HepG2 (cell line): ENCODE measurements around the gene MPST. TPM values are rescaled to one million over a fixed set of nuclear protein-coding genes. Genes with fewer than 3 reads are reported as not detected.

Source experiments
- ATAC-seq: fragments of 200-7000 bp; cut with Tn5 transposase; 3 replicates; pipeline ENCODE4 v1.9.1; 2020; ENCODE audit warnings: mild to moderate bottlenecking, moderate library complexity
- BruUV-seq: library from RNA; stranded (reverse); fragments of 400-500 nt; replicated peaks from 2 replicates; lab custom pipeline; 2021; lab: Mats Ljungman, UMichigan
- CTCF ChIA-PET: fragments of 300-600 bp; formaldehyde crosslinking; extraction: SDS; loops from one replicate; lab custom pipeline; 2021; ENCODE audit warnings: low total read pairs, inconsistent platforms, low intra/inter-chr PET ratio; lab: Yijun Ruan, JAX
- POLR2A ChIA-PET: fragments of 350-600 bp; sonication (Branson Sonifier 250); formaldehyde crosslinking; loops from one replicate; lab custom pipeline; 2020; ENCODE audit warnings: antibody characterized with exemption, inconsistent platforms; lab: Yijun Ruan, JAX
- DNase-seq: peaks from one replicate; pipeline ENCODE4 v3.0.0-alpha.2; 2015; ENCODE audit warnings: low spot score
- FAIRE-seq: peaks from 3 replicates; lab custom pipeline; 2011; peaks lifted over from hg19 to GRCh38; lab: Jason Lieb, UNC
- H2AFZ ChIP-seq: one replicate; pipeline ENCODE4 v1.6.1; 2011; ENCODE audit warnings: low read length, inconsistent platforms
- H3K27ac ChIP-seq: fragments of 300-600 bp; 3 replicates; pipeline ENCODE4 v1.8.0; 2011; ENCODE audit warnings: mixed run types, mild to moderate bottlenecking, mixed read lengths, low read length, inconsistent platforms; ENCODE audit not compliant: insufficient read depth; ENCODE audit errors: extremely low read length
- H3K27me3 ChIP-seq, 2 experiments: fragments of 200-600 bp in 1 of 2; 2 replicates in 1 of 2; 3 replicates in 1 of 2; pipeline versions ENCODE4 v1.6.0 to v1.8.0; 2011; ENCODE audit warnings: low read length in 2 of 2, mild to moderate bottlenecking in 2 of 2, moderate library complexity in 2 of 2, inconsistent platforms in 1 of 2; ENCODE audit not compliant: insufficient read depth in 2 of 2, control insufficient read depth in 1 of 2
- H3K36me3 ChIP-seq, 2 experiments: fragments of 200-600 bp in 1 of 2; replicated peaks in 1 of 2; 2 replicates in 1 of 2; 3 replicates in 1 of 2; pipeline versions ENCODE4 v1.5.1 to v1.8.0; 2011; ENCODE audit warnings: low read length in 2 of 2, inconsistent platforms in 1 of 2; ENCODE audit not compliant: insufficient read depth in 2 of 2, control insufficient read depth in 1 of 2
- H3K4me1 ChIP-seq: 2 replicates; pipeline ENCODE4 v1.5.1; 2012; ENCODE audit warnings: low read length, inconsistent platforms; ENCODE audit not compliant: insufficient read depth
- H3K4me2 ChIP-seq: 2 replicates; pipeline ENCODE4 v1.6.0; 2011; ENCODE audit warnings: low read depth, low read length, inconsistent platforms
- H3K4me3 ChIP-seq, 3 experiments: fragments of 200-600 bp in 1 of 3; sonication (generic), shearing (Covaris generic) in 1 of 3; replicated peaks in 1 of 3; 2 replicates each; pipeline ENCODE4 v1.5.1; 2011 to 2016; ENCODE audit warnings: low read length in 3 of 3, inconsistent platforms in 2 of 3, low read depth in 2 of 3, mild to moderate bottlenecking in 2 of 3, control low read depth in 1 of 3, mixed read lengths in 1 of 3; ENCODE audit not compliant: insufficient read depth in 1 of 3
- H3K79me2 ChIP-seq: one replicate; pipeline ENCODE4 v1.6.1; 2011; ENCODE audit warnings: low read length, inconsistent platforms; ENCODE audit not compliant: insufficient read depth
- H3K9ac ChIP-seq: 2 replicates; pipeline ENCODE4 v1.6.0; 2011; ENCODE audit warnings: mild to moderate bottlenecking, low read depth, low read length, inconsistent platforms; ENCODE audit not compliant: insufficient read depth
- H3K9me3 ChIP-seq: 2 replicates; pipeline ENCODE4 v1.5.1; 2012; ENCODE audit warnings: mild to moderate bottlenecking, low read length
- H4K20me1 ChIP-seq: 2 replicates; pipeline ENCODE4 v1.6.0; 2011; ENCODE audit warnings: inconsistent platforms, mild to moderate bottlenecking, low read length, moderate library complexity; ENCODE audit not compliant: insufficient read depth
- ARHGAP35 ChIP-seq: sonication (generic); formaldehyde crosslinking; IDR thresholded peaks from 2 replicates; pipeline ENCODE4 v1.9.0; 2022; ENCODE audit warnings: mild to moderate bottlenecking, inconsistent platforms, moderate library complexity, missing genetic modification reagents, borderline replicate concordance
- ATF7-NPFF ChIP-seq: sonication (generic); formaldehyde crosslinking; IDR thresholded peaks from 2 replicates; pipeline ENCODE4 v1.8.1; 2023; ENCODE audit warnings: mild to moderate bottlenecking, low read depth, missing genetic modification reagents, moderate library complexity
- HHEX ChIP-seq: IDR thresholded peaks from 2 replicates; pipeline ENCODE4 v1.6.1; 2016; ENCODE audit warnings: control low read depth
- HNF1B ChIP-seq: sonication (generic); formaldehyde crosslinking; IDR thresholded peaks from 2 replicates; pipeline ENCODE4 v1.5.1; 2020; ENCODE audit warnings: mild to moderate bottlenecking, moderate library complexity, missing genetic modification reagents
- IKZF1 ChIP-seq: fragments of 450-650 bp; IDR thresholded peaks from 2 replicates; pipeline ENCODE4 v1.7.1; 2016
- MTERF4 ChIP-seq: sonication (generic); formaldehyde crosslinking; IDR thresholded peaks from 2 replicates; pipeline ENCODE4 v1.8.0; 2023; ENCODE audit warnings: mild to moderate bottlenecking, missing genetic modification reagents
- RBAK ChIP-seq: sonication (generic); formaldehyde crosslinking; IDR thresholded peaks from 2 replicates; pipeline ENCODE4 v1.5.1; 2020; ENCODE audit warnings: mild to moderate bottlenecking, missing genetic modification reagents
- RFX1 ChIP-seq: fragments of 450-650 bp; IDR thresholded peaks from 2 replicates; pipeline ENCODE4 v1.6.1; 2017
- TFDP1 ChIP-seq: IDR thresholded peaks from 2 replicates; pipeline ENCODE4 v1.6.1; 2016; ENCODE audit warnings: missing compliant biosample characterization, missing genetic modification reagents, borderline replicate concordance
- ZFP82 ChIP-seq: sonication (generic); formaldehyde crosslinking; IDR thresholded peaks from 2 replicates; pipeline ENCODE4 v1.5.1; 2020; ENCODE audit warnings: mild to moderate bottlenecking, missing genetic modification reagents, borderline replicate concordance
- ZNF850 ChIP-seq: sonication (generic); formaldehyde crosslinking; conservative IDR thresholded peaks from 2 replicates; pipeline ENCODE4 v1.9.0; 2021; ENCODE audit warnings: mild to moderate bottlenecking, missing genetic modification reagents
- WGBS: methylation state at CpG from one replicate; pipeline ENCODE4 v1.1.6; 2017; ENCODE audit warnings: low lambda C conversion rate; 5-methylcytosine and 5-hydroxymethylcytosine counted together
- in situ Hi-C: cut with HindIII; loops from 2 replicates; pipeline ENCODE4 v1.10.0; 2017; ENCODE audit warnings: low pct_unique_long_range_greater_than_20kb; ENCODE audit not compliant: extremely low pct_ligation_motif_present
- intact Hi-C: fragments of 100-400 bp; cut with micrococcal nuclease; formaldehyde crosslinking; loops from one replicate; pipeline ENCODE4 v1.10.0; 2022; ENCODE audit not compliant: unreplicated experiment
- polyA plus RNA-seq, 8 experiments: library from polyadenylated mRNA; depleted of rRNA in 3 of 8; stranded (reverse) in 7 of 8; unstranded in 1 of 8; fragments of >200 nt; fragmentation: Illumina TruSeq in 4 of 8; extraction: Trizol in 4 of 8; gene quantifications; 2 replicates each; pipeline versions ENCODE4 v1.2.1 to v1.2.3, GENCODE V29; 2011 to 2016; ENCODE audit warnings: low read depth in 4 of 8, missing spikeins in 1 of 8, mixed read lengths in 1 of 8; ENCODE audit not compliant: insufficient read depth in 1 of 8
- total RNA-seq, 5 experiments: library from RNA; depleted of rRNA; stranded (reverse); fragments of >200 nt; fragmentation: Illumina TruSeq; extraction: Trizol; gene quantifications; 2 replicates each; pipeline ENCODE4 v1.2.3, GENCODE V29; 2016; ENCODE audit warnings: low read depth in 1 of 5
- TF ChIP-seq, protein P1 (sequence below), 2 experiments: sonication (generic) in 1 of 2; formaldehyde crosslinking in 1 of 2; IDR thresholded peaks; 2 replicates each; pipeline versions ENCODE4 v1.4.0 to v1.6.1; 2016 to 2020; ENCODE audit warnings: borderline replicate concordance in 1 of 2, low read depth in 1 of 2, mild to moderate bottlenecking in 1 of 2, missing genetic modification reagents in 1 of 2
- TF ChIP-seq, protein P2 (sequence below): sonication (generic); formaldehyde crosslinking; IDR thresholded peaks from 2 replicates; pipeline ENCODE4 v1.8.1; 2022; ENCODE audit warnings: mild to moderate bottlenecking, missing genetic modification reagents
- TF ChIP-seq, protein P3 (sequence below): IDR thresholded peaks from 2 replicates; pipeline ENCODE4 v1.6.1; 2016; ENCODE audit warnings: low read depth, control low read depth

Gene MPST
- total and polyA plus RNA-seq, 2 of the 13 experiments (the other 11 are each of a cell fraction or from before 2014, with no cell fraction given): 133 to 141 TPM

- no peak overlapping the region for H3K4me2 ChIP-seq
- H4K20me1 ChIP-seq: no peaks in the 10 kb centered on the region
- intact Hi-C loops (loop anchor here (5.0 kb wide), 1 partner anchor 68 kb away; the partner anchor contains the start of gene IL2RB), in situ Hi-C loops (no loop called here)
- H3K9ac ChIP-seq: no peak overlapping the region
- H3K27ac ChIP-seq: no peak overlapping the region
- H3K4me3 ChIP-seq: no peak overlapping the region
- DNase-seq: no peak
- ATAC-seq: no peak
- H3K4me1 ChIP-seq: peaks cover 17% of the 10 kb centered on the region; the same call in 1 of the 2 replicates
- no peak for FAIRE-seq
- H3K27me3 ChIP-seq: no peaks in the 10 kb centered on the region; a peak in 1 of 5 replicates
- CTCF ChIA-PET: no interaction called here
- BruUV-seq: no TSS peak
- no peaks in the 10 kb centered on the region for H3K79me2 ChIP-seq
- WGBS: 50% methylated on average over 5 of the region's 5 CpGs
- no peaks in the 10 kb centered on the region for H3K9me3 ChIP-seq
- H3K36me3 ChIP-seq: no peaks in the 10 kb centered on the region
- POLR2A ChIA-PET: no interaction called here
- no peak overlapping the region for H2AFZ ChIP-seq
- TF ChIP-seq ZFP82: no peak
- TF ChIP-seq ZNF850 (CRISPR knock-in tag): no peak
- TF ChIP-seq RFX1: no peak
- no peak for TF ChIP-seq MTERF4 (CRISPR knock-in tag)
- TF ChIP-seq ARHGAP35 (CRISPR knock-in tag): no peak
- TF ChIP-seq, protein P1, sequence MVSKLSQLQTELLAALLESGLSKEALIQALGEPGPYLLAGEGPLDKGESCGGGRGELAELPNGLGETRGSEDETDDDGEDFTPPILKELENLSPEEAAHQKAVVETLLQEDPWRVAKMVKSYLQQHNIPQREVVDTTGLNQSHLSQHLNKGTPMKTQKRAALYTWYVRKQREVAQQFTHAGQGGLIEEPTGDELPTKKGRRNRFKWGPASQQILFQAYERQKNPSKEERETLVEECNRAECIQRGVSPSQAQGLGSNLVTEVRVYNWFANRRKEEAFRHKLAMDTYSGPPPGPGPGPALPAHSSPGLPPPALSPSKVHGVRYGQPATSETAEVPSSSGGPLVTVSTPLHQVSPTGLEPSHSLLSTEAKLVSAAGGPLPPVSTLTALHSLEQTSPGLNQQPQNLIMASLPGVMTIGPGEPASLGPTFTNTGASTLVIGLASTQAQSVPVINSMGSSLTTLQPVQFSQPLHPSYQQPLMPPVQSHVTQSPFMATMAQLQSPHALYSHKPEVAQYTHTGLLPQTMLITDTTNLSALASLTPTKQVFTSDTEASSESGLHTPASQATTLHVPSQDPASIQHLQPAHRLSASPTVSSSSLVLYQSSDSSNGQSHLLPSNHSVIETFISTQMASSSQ (IDR thresholded peaks at IDR 0.05; ENCODE audit: low read depth): no peak
- TF ChIP-seq, protein P1 (CRISPR knock-in tag; IDR thresholded peaks at IDR 0.05; ENCODE audit: borderline replicate concordance): no peak
- TF ChIP-seq, protein P2, sequence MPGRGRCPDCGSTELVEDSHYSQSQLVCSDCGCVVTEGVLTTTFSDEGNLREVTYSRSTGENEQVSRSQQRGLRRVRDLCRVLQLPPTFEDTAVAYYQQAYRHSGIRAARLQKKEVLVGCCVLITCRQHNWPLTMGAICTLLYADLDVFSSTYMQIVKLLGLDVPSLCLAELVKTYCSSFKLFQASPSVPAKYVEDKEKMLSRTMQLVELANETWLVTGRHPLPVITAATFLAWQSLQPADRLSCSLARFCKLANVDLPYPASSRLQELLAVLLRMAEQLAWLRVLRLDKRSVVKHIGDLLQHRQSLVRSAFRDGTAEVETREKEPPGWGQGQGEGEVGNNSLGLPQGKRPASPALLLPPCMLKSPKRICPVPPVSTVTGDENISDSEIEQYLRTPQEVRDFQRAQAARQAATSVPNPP (CRISPR knock-in tag): no peak
- TF ChIP-seq, protein P3, sequence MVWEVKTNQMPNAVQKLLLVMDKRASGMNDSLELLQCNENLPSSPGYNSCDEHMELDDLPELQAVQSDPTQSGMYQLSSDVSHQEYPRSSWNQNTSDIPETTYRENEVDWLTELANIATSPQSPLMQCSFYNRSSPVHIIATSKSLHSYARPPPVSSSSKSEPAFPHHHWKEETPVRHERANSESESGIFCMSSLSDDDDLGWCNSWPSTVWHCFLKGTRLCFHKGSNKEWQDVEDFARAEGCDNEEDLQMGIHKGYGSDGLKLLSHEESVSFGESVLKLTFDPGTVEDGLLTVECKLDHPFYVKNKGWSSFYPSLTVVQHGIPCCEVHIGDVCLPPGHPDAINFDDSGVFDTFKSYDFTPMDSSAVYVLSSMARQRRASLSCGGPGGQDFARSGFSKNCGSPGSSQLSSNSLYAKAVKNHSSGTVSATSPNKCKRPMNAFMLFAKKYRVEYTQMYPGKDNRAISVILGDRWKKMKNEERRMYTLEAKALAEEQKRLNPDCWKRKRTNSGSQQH (CRISPR knock-in tag): no peak
- no peak for TF ChIP-seq HNF1B (CRISPR knock-in tag)
- TF ChIP-seq HHEX: no peak
- TF ChIP-seq IKZF1: no peak
- TF ChIP-seq RBAK: no peak
- TF ChIP-seq ATF7-NPFF: no peak
- TF ChIP-seq TFDP1 (CRISPR knock-in tag): no peak
Measured at GRCh38 chr22:37079158-37079557, 59.6 kb downstream of the MPST start.
